ENCODE data around the gene ST8SIA1. TPM values are rescaled to one million over a fixed set of nuclear protein-coding genes. Genes with fewer than 3 reads are reported as not detected.

The ST8SIA1 gene
- total RNA-seq, 1 donor from 2014 or later: 0.26 TPM

DNA sequence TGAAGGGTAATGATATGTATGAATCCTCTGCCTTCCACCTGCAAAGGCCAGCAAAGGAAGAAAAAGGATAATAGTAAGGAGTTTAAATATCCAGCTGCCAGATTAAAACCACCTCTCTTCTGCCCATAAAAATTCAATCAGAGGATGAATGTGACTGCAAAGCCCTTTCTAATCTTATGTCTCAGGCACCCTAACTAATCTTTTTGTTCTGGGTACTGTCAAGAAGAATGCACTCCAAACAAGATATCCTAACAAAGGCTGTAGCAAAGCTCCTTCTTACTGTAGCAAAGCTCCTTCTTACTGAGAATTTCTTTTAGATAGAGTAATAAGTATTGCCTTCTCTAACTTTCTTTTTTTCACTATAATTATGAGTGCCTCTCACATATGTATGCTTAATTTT, 91.8 kb downstream of the ST8SIA1 start:
- DNase-seq (ENCODE audit: low read depth in 2 of 2): no peak

GRCh38 chr12:22238211-22238610, 96.3 kb downstream of the ST8SIA1 start:
- no peak for DNase-seq (ENCODE audit: low read depth in 2 of 2)

GRCh38 chr12:22234561-22234960, 99.9 kb downstream of the ST8SIA1 start:
- no peak for DNase-seq (ENCODE audit: low read depth in 2 of 2)

DNA sequence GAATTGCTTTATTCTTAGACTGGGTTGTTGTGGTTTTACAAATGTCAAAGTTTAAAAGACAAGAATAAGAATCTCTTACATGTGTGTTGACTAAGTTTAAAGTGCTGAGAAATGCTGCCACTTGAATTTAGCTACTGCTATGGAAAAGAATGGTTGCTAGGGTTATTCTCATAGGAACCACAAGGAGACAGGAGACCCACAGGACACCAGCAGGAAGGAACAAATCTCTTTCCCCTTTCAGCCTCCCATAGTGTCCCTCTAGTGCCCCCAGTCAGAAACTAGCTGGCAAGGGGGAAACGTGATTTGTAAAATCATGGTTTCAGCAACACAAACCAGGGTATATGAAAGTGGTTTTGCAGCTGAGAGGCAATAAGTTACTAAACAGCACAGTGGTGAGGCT, 102.7 kb downstream of the ST8SIA1 start:
- DNase-seq (ENCODE audit: low read depth in 2 of 2): no peak

- DNase-seq (ENCODE audit: low read depth in 2 of 2): no peak
These were observed 103.4 kb downstream of the ST8SIA1 start for GRCh38 chr12:22231078-22231477.

- DNase-seq (ENCODE audit: low read depth in 2 of 2): no peak
These were observed 104.2 kb downstream of the ST8SIA1 start for GRCh38 chr12:22230280-22230794.

DNA sequence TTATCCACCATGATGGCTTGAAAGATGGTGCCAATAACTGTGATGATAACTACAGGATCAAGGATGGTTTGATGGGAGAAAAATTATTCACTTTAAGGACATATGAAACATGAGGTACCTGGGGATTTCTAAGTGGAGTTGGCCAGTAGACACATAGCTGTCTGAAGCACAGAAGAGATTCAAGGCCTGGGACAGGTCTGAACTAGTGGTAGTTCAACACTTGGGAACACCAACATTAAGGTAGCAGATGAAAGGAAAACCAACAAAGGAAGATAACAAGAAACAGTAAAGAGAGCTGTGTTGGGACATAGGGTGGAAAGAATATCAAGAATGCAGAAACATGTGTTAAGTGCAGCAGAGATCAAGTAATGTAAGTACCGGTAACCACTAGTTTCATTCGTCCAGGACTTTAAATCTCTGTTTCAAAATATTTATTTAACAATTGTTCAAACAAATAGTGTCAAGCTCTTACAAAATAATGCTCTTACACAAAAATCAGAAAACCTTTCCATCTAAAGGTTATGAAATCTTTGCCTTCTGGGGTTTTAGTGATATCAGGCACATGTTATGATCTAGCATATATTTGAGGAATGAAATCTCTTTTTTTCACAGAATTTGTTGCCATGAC, 104.7 kb downstream of the ST8SIA1 start:
- DNase-seq (ENCODE audit: low read depth in 2 of 2): no peak

DNA sequence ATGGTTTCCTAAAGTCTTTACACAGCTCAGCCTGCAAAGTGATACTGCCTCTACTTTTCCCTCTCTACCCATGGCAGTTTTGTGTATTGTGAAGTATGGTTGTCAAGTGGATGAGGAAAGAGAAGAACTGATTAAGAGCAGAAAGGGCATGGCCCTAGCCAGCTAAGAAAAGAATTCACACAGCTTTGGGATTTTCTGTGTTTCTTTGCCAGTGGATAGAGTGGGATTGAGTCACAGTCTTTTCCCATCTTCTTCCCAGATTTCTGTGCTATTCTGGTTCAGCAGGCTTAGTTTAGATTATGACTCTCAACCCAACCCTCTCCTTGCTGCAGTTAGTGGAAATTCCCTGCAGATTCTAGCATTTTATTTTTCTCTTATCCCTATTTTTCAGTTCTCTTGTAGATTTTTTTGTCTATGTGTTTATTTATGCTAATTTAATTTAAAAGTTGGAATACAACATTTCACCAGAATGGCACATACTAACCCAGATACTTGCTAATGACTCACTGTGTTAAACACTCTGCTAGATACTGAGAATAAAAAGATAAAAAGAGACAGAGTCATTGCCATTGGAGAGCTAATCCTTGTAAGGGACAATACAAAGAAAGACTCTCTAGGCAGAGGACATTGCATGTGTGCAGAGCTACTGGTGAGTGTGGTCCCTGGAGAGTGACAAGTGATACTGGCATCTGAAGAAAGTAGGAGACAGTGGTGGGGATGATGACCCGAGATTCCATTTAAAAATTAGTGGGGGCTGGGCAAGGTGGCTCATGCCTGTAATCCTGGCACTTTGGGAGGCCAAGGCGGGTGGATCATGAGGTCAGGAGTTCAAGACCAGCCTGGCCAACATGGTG, 106.3 kb downstream of the ST8SIA1 start:
- no peak for DNase-seq (ENCODE audit: low read depth in 2 of 2)

GRCh38 chr12:22223356-22223755, 111.2 kb downstream of the ST8SIA1 start:
- no peak for DNase-seq (ENCODE audit: low read depth in 2 of 2)

DNA sequence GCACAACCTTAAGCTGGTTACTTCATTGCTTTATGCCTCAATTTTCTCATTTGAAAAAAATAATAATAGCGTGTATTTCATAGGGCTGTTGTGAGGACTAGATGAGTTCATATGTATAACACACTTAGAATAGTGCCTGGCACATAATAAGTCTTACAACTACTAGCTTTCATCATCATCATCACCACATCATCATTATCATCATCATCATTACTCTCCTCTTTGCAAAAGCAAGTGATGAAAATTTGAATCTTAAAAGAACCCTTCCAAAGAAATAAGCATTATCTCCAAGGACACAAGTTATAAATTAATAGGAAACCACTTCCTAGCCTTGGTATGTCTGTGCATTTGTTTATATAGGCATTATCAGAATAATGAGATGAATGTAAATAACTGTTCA, 117.0 kb downstream of the ST8SIA1 start:
- DNase-seq (ENCODE audit: low read depth in 2 of 2): no peak

DNA sequence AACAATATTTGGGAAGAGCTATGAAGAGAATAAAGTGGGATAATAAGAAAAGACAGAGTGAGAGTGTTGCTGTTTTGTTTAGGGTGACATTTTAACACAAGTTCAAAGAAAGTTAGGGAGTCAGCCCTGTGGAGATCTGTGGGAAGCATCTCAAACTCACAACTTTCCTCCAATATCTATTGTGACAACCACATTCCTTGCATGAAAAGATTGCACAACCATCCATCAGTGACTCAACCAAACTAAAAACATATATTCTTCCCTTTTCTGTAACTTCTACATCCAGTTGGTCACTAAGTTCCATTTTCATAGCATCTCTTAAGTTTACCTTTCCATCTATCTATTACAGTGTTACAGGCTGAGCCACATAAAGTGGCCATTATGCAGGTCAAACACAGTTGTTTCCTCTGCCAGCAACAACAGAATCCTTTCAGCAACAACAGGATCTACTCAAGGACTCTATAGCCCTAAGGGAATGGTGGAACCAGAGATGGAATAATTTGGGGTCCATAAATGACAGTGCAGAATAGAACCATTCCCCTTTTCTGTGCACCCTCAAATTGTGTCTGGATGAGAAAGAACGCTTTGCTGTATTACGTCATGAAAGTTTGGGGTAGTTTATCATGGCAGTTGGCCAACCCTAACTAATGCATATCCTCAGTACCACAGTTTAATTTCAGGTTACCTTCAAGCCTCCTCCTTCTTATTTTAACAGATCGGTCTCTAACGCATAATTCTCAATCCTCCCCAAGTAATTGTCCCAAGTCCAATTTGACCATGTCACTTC, 118.8 kb downstream of the ST8SIA1 start:
- DNase-seq (ENCODE audit: low read depth in 2 of 2): no peak

DNA sequence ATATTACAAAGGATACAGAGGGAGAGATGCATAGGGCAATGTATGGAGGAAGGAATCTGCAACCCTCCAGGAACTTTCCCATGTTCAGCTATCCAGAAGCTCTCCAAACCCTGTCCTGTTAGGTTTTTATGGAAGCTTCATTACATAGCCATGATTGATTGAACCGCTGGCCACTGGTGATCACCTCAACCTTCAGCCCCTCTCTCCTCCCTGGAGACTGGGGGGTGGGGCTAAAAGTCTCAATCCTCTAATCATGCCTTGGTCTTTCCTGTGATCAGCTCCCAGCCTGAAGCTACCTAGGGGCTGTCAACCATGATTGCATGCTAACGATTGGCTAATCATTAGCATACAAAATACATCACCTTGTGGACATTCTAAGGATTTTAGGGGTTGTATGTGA, 123.4 kb downstream of the ST8SIA1 start:
- no peak for DNase-seq (ENCODE audit: low read depth in 2 of 2)

- no peak for DNase-seq (ENCODE audit: low read depth in 2 of 2)
These were observed 125.1 kb downstream of the ST8SIA1 start for GRCh38 chr12:22209422-22209821.

- DNase-seq (ENCODE audit: low read depth in 2 of 2): no peak
These were observed 128.3 kb downstream of the ST8SIA1 start for GRCh38 chr12:22206111-22206728.

DNA sequence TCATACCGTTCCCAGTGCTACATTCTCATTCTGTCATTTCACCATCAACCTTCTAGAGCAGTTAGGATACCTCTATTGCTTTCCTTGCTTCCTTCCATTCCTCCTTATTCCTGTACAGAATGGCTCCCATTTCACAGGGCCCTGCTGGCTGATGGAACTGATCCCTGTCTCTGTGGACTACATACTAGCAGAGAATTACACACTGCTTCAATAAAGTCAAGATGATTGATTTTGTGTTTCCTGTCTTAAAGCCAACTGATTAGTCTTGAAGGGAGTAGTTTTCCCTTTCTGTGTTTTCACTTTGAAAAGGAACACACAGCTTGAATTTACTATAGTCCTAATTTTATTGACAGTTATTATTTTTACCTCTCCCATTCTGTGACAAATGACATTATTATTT, 130.1 kb downstream of the ST8SIA1 start:
- no peak for DNase-seq (ENCODE audit: low read depth in 2 of 2)

GRCh38 chr12:22202847-22203246, 131.7 kb downstream of the ST8SIA1 start:
- DNase-seq (ENCODE audit: low read depth in 2 of 2): no peak

- no peak for DNase-seq (ENCODE audit: low read depth in 2 of 2)
These were observed 133.4 kb downstream of the ST8SIA1 start for GRCh38 chr12:22201101-22201500.

GRCh38 chr12:22196236-22196635, 138.3 kb downstream of the ST8SIA1 start:
- DNase-seq (ENCODE audit: low read depth in 2 of 2): no peak

DNA sequence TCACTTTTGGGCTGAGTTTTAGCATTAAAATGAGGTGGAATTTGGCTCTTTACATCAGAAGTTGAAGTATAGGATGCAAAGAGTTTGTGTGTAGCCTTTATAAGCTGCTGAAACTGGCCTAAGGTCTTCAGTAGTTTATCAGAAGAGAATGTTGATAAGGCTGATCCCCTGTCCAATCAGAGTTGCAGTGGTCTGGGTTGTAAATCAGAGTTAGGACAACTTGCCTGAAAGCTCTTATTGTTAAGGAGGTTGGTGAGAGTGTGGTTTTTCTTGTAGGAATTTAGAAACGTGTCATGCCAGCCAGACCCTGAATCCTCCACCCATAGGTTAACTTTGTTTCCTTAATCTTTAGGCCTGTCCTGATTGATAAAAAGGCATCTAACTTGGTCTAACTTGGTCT, 143.5 kb downstream of the ST8SIA1 start:
- no peak for DNase-seq (ENCODE audit: low read depth in 2 of 2)

DNA sequence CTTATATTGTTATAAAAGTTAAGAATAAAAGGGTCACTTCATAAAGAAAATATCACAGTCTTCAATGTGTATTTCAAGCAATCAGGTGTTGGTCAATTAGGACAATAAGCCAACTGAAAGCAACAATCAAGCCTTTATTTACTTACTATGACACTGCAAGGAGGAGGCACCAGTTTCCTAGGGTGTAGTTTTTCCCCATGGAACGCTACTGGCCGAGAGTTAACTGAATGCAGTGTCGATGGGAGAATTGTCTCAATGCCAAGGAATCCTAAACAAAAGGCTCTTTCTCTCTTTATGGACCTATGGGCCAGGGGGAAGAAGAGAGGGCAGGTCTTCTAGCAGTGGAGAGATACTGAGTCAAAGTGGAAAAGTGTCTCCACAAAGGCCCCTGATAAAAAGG, 146.1 kb downstream of the ST8SIA1 start:
- no peak for DNase-seq (ENCODE audit: low read depth in 2 of 2)

DNA sequence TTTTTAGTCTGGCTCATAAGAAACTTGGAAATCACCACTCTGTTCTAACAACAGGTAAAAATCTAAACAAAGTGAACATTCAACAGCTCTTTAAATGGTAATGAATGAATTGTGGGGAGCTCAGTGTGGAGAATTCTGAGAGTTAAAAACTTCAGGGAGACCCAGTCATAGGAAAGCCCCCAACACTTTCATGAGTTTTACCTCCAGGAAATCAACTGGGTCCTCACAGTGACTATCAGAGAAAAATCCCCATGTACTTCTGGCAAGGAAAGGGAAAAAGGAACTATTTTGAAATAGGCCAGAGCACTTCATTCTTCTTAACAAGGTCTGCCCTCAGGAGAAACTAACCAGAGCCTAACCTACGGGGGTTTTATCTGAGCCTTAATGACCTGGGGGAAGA, 153.8 kb downstream of the ST8SIA1 start:
- DNase-seq (ENCODE audit: low read depth in 2 of 2): no peak

DNA sequence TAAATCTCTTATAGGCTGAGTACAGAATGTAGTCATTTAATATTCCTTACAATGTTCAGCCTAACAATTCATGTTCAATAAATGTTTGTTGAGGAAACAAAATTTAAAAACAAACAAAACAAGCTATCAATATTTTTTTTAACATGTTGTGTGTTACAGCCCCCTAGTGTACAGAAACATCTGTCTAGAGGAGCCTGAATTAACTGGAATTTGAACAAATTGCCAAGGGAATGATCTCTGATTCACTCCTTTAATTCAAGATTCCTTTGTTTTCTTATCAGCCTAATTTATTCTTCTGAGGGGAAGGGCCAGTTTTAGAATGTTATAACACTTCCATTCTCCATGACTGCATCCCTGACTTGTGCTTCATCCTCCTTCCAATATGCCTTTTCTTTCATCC, 161.3 kb downstream of the ST8SIA1 start:
- no peak for DNase-seq (ENCODE audit: low read depth in 2 of 2)
